ENCODE measurements around the gene PDXDC1. TPM values are rescaled to one million over a fixed set of nuclear protein-coding genes. Genes with fewer than 3 reads are reported as not detected.
"Not testable (repeated sequence)": the region's sequence is repeated elsewhere in the genome, so short reads cannot be mapped to it uniquely, and the experiment has no call there.

PDXDC1 gene
- total and polyA plus RNA-seq, 2 donors, result 29.4 to 30.9 TPM

DNA sequence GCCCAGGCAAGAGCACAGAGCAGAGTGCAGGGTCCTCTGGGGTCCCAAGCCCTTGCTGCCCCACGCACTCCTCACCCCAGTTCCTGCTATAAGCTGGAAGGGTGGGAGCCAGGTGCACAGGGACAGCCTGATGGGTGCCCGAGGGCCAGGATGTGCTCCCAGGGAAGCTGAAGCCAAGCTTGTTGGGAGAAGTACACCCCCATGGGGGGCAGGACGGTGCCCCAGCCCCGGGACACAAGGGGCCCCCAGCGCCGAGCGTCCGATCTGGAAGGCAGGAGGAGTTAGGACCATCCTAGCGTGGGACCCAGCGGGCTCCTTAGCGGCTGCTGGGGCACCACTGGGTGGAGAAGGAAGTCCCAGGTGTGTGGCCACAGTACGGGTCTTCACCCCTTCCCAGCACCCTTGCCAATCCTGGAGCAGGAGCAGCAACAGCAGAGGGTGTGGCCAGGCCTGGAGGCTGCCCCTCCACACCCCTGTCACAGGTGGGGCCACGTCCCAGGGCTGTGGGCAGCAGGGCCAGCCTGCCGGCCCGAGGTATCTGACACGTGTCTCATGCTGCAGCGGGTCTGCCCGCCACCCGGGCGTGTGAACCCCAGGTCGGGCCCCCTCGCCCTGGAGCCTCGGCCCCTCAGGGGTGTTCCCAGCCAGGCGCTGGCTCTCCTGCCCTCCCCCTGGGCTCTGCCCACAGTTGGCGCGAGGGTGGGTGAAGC lies 168.2 kb downstream of the PDXDC1 start:
- WGBS, result 87% methylated on average over 24 of the region's 26 CpGs
- DNase-seq (ENCODE audit: low read depth in 6 of 9, low spot score in 9 of 9); H3K27me3 ChIP-seq (ENCODE audit: control insufficient read depth in 2 of 2, insufficient read depth in 1 of 2, low read length in 1 of 2); H3K27ac ChIP-seq (ENCODE audit: low read depth in 1 of 2, low read length in 1 of 2); H3K9me3 ChIP-seq (ENCODE audit: control insufficient read depth in 2 of 2, insufficient read depth in 1 of 2, low read length in 1 of 2); H3K36me3 ChIP-seq (ENCODE audit: control insufficient read depth in 2 of 2, insufficient read depth in 2 of 2, low read length in 1 of 2); H3K4me3 ChIP-seq (ENCODE audit: low read length in 2 of 2): not testable (repeated sequence)
- peaks cover 4 to 14% of the 10 kb centered on the region in 2 donors for H3K4me1 ChIP-seq (ENCODE audit: control insufficient read depth in 2 of 2, insufficient read depth in 2 of 2, low read length in 2 of 2)

DNA sequence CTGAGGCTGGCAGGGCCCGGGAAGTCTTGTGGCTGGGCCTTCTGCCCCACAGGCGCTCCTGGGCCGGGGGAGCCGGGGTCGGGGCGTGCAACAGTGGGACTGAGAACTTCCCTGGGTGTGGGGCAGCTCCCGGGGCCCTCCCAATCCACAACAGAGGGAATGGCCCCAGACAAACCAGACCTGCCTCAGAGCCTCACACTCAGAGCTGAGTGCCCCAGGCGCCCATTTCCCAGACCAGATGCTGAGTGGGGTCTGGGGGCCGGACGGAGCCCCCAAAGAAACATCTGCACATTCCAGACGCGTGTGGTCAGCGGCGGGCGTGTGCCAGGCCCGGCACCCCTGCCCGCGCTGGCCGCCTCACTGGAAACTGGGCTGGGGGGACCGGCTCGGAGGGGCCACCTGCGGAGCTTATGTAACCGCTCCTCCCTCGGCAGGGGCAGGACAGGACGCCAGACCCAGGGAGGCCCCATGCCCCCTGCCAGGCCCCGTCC lies 168.8 kb downstream of the PDXDC1 start:
- DNase-seq (ENCODE audit: low read depth in 6 of 9, low spot score in 9 of 9); H3K36me3 ChIP-seq (ENCODE audit: control insufficient read depth in 2 of 2, insufficient read depth in 2 of 2, low read length in 1 of 2); H3K9me3 ChIP-seq (ENCODE audit: control insufficient read depth in 2 of 2, insufficient read depth in 1 of 2, low read length in 1 of 2); H3K27me3 ChIP-seq (ENCODE audit: control insufficient read depth in 2 of 2, insufficient read depth in 1 of 2, low read length in 1 of 2); H3K27ac ChIP-seq (ENCODE audit: low read depth in 1 of 2, low read length in 1 of 2); H3K4me3 ChIP-seq (ENCODE audit: low read length in 2 of 2): not testable (repeated sequence)
- H3K4me1 ChIP-seq (ENCODE audit: control insufficient read depth in 2 of 2, insufficient read depth in 2 of 2, low read length in 2 of 2), result peaks cover 4 to 14% of the 10 kb centered on the region in 2 donors
- 84% methylated on average over 26 of the region's 26 CpGs for WGBS

DNA sequence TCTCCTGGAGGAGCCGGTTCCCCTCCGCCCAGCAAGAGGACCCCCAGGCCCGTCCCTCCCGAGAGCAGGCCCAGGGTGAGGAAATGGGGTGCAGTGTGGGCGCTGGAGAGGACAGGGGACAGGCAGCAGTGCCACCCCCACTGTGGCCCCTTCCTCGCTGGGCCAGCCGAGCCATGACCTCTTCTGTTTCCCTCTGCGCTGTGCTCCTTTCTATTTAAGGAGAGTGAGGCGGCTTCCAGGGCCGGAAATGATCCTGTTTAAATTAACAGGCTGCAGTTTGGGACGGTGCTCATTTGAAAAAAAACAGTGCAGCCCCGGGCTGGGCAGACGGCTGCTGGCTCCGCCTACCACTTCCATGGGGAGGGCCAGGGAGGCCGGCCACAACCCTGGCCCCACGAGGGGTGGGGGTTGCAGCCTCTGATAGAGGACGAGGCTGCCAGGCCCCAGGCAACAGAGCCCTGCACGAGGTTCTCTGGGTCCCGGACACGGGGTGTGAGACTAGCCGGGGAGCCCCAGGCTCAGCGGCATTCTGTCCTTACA lies 169.3 kb downstream of the PDXDC1 start:
- H3K9me3 ChIP-seq (ENCODE audit: control insufficient read depth in 2 of 2, insufficient read depth in 1 of 2, low read length in 1 of 2); DNase-seq (ENCODE audit: low read depth in 6 of 9, low spot score in 9 of 9); H3K27ac ChIP-seq (ENCODE audit: low read depth in 1 of 2, low read length in 1 of 2); H3K36me3 ChIP-seq (ENCODE audit: control insufficient read depth in 2 of 2, insufficient read depth in 2 of 2, low read length in 1 of 2); H3K4me3 ChIP-seq (ENCODE audit: low read length in 2 of 2); H3K27me3 ChIP-seq (ENCODE audit: control insufficient read depth in 2 of 2, insufficient read depth in 1 of 2, low read length in 1 of 2): not testable (repeated sequence)
- peaks cover 4 to 14% of the 10 kb centered on the region in 2 donors for H3K4me1 ChIP-seq (ENCODE audit: control insufficient read depth in 2 of 2, insufficient read depth in 2 of 2, low read length in 2 of 2)
- 75% methylated on average over 22 of the region's 22 CpGs for WGBS

DNA sequence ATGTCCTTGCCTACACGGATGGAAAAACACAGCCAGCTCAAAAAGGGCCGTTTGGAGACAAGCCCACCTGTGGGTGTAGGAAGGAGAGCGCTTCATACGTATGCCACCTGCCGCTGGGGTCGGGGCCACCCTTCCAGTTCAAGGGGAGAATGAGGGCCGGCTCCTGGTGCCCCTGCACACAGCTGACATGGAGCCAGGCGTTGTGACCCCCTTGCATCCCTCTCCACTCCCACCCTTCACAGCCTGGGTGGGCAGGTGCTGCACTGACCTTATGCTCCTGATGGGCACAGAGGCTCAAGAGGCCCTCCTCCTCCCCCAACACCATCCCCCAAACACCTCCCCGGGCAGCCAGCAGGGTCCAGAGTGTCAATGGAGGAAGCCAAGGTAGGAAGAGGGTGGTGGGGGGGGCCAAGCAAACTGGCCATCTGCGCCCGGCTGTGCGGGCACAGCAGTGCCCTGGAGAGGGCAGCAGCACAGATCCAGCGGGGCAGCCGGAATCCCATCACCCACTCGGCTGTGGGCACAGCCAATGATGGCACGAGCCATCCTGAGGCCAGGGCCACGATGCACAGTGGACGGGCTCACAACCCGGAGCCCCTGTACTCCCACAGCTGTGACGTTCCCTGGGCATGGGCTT lies 170.1 kb downstream of the PDXDC1 start:
- H3K4me1 ChIP-seq (ENCODE audit: control insufficient read depth in 2 of 2, insufficient read depth in 2 of 2, low read length in 2 of 2), result peaks cover 4 to 14% of the 10 kb centered on the region in 2 donors
- H3K27ac ChIP-seq (ENCODE audit: low read depth in 1 of 2, low read length in 1 of 2); H3K4me3 ChIP-seq (ENCODE audit: low read length in 2 of 2); H3K9me3 ChIP-seq (ENCODE audit: control insufficient read depth in 2 of 2, insufficient read depth in 1 of 2, low read length in 1 of 2); H3K27me3 ChIP-seq (ENCODE audit: control insufficient read depth in 2 of 2, insufficient read depth in 1 of 2, low read length in 1 of 2); H3K36me3 ChIP-seq (ENCODE audit: control insufficient read depth in 2 of 2, insufficient read depth in 2 of 2, low read length in 1 of 2): not testable (repeated sequence)
- 87% methylated on average over 20 of the region's 20 CpGs for WGBS
- peak in 1 of 9 donors; percentile 21 for DNase-seq (ENCODE audit: low read depth in 6 of 9, low spot score in 9 of 9)

DNA sequence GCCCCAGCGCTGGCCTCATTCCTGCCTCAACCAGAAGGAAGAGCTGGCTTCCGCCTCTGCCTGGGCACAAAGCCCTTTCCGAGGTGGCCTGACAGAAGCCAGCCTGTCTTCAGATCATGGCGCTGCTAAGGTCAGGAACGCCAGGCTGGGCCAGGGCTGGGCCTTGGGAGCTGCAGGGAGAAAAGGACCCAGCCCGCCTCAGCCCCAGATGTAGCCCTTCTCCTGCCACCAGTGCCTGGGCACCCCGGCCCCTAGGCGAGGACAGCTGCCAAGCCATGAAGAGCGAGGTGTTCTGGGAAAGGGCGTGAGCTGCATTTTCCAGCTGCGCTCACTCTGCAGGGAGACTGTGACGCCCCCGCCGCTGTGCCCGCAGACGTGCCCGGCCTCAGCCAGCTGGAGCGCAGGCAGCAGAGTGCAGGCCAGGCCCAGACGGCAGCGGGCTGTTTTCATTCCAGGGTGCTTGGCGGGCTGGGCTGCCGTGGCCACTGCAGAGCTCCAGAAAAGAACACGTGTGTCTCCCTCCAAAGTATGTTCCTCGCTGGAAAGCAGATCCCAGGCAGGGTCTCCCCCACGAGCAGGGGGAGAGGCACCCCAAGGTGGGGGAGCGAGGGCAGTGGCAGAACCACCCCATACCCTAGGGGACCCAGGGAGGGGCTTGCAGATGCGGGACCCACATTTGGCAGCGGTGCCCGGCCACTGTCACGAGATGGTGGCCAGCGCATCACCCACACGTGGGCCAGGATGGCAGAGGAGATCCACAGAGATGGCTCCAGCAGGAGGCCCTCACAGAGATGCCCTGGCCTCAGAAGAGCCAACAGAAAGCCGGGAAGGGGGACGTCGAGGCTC lies 170.8 kb downstream of the PDXDC1 start:
- H3K4me1 ChIP-seq (ENCODE audit: control insufficient read depth in 2 of 2, insufficient read depth in 2 of 2, low read length in 2 of 2), result peaks cover 4 to 14% of the 10 kb centered on the region in 2 donors

DNA sequence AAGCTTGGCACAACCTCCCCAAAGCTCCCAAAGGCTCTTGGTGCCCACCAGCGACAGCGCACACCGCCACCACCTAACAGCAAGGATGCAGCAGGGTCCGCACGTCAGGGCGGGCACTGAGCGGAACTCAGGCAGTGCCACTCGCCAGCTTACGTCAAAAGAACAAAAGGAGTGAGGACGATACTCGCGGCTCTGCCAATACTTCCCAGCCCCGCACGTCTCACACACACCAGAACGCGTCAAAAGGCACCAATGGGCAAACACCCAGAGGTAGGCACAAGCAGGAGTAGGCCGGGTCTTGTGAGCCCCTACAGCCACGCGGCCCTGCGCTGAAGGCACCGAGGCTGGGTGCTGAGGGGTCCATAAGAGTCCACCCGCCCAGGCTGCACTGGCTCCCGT lies 171.4 kb downstream of the PDXDC1 start:
- H3K27ac ChIP-seq (ENCODE audit: low read depth in 1 of 2, low read length in 1 of 2); DNase-seq (ENCODE audit: low read depth in 6 of 9, low spot score in 9 of 9): not testable (repeated sequence)
- WGBS, result 98% methylated on average over 23 of the region's 23 CpGs

More for the DNA sequence above, 170.8 kb downstream of the PDXDC1 start:
- 97% methylated on average over 35 of the region's 35 CpGs for whole genome bisulfite sequencing
- not testable (repeated sequence) for DNase-seq (ENCODE audit: low read depth in 6 of 9, low spot score in 9 of 9); H3K4me3 ChIP-seq (ENCODE audit: low read length in 2 of 2); H3K27me3 ChIP-seq (ENCODE audit: control insufficient read depth in 2 of 2, insufficient read depth in 1 of 2, low read length in 1 of 2); H3K9me3 ChIP-seq (ENCODE audit: control insufficient read depth in 2 of 2, insufficient read depth in 1 of 2, low read length in 1 of 2); H3K36me3 ChIP-seq (ENCODE audit: control insufficient read depth in 2 of 2, insufficient read depth in 2 of 2, low read length in 1 of 2); H3K27ac ChIP-seq (ENCODE audit: low read depth in 1 of 2, low read length in 1 of 2)

DNA sequence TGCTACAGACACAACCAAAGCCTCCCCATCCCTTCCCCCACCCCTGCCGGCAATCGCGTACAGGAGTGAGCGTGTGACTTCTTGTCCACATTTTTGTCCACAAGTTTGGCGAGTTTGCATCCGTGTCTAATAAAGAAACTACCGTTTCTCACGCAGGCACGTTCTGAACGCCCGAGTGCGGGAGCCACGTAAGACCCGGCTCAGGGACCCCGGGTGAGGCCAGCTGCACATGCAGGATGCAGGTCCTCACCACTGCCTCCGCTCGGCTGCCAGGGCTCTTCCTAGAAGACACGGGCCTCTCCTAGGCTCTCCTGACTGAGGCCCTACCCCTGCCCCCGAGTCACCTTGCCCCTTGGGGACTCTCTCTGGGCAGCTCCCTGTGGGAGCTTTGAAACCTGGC lies 174.0 kb downstream of the PDXDC1 start:
- not testable (repeated sequence) for H3K9me3 ChIP-seq (ENCODE audit: control insufficient read depth in 2 of 2, insufficient read depth in 1 of 2, low read length in 1 of 2); H3K4me3 ChIP-seq (ENCODE audit: low read length in 2 of 2); H3K27me3 ChIP-seq (ENCODE audit: control insufficient read depth in 2 of 2, insufficient read depth in 1 of 2, low read length in 1 of 2); DNase-seq (ENCODE audit: low read depth in 6 of 9, low spot score in 9 of 9); H3K27ac ChIP-seq (ENCODE audit: low read depth in 1 of 2, low read length in 1 of 2); H3K36me3 ChIP-seq (ENCODE audit: control insufficient read depth in 2 of 2, insufficient read depth in 2 of 2, low read length in 1 of 2)
- peaks cover 4 to 14% of the 10 kb centered on the region in 2 donors for H3K4me1 ChIP-seq (ENCODE audit: control insufficient read depth in 2 of 2, insufficient read depth in 2 of 2, low read length in 2 of 2)
- WGBS, result 94% methylated on average over 19 of the region's 19 CpGs

More for the DNA sequence above, 171.4 kb downstream of the PDXDC1 start:
- not testable (repeated sequence) for H3K9me3 ChIP-seq (ENCODE audit: control insufficient read depth in 2 of 2, insufficient read depth in 1 of 2, low read length in 1 of 2); H3K4me3 ChIP-seq (ENCODE audit: low read length in 2 of 2); H3K36me3 ChIP-seq (ENCODE audit: control insufficient read depth in 2 of 2, insufficient read depth in 2 of 2, low read length in 1 of 2); H3K27me3 ChIP-seq (ENCODE audit: control insufficient read depth in 2 of 2, insufficient read depth in 1 of 2, low read length in 1 of 2)
- H3K4me1 ChIP-seq (ENCODE audit: control insufficient read depth in 2 of 2, insufficient read depth in 2 of 2, low read length in 2 of 2), result peaks cover 4 to 14% of the 10 kb centered on the region in 2 donors

DNA sequence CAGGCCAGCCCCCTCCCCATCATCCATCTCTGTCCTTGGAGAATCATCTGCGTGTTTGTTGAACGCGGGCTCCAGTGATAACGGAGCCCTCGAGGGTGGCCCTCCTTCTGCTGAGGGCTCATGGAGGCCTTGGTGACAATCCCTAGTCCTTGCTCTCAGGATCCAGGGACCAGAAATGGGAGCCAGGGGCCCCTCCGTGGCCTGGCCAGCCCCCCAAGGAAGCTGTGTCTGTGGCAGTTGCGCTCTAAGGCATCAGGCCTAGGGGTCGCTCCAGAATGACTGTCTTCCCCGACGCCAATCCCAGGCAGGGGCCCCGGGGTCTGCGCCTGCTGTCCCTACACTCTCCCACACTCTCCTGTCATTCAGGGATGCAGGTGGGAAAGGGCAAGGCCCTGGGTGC lies 174.4 kb downstream of the PDXDC1 start:
- not testable (repeated sequence) for H3K36me3 ChIP-seq (ENCODE audit: control insufficient read depth in 2 of 2, insufficient read depth in 2 of 2, low read length in 1 of 2); H3K9me3 ChIP-seq (ENCODE audit: control insufficient read depth in 2 of 2, insufficient read depth in 1 of 2, low read length in 1 of 2); H3K27ac ChIP-seq (ENCODE audit: low read depth in 1 of 2, low read length in 1 of 2); DNase-seq (ENCODE audit: low read depth in 6 of 9, low spot score in 9 of 9); H3K4me3 ChIP-seq (ENCODE audit: low read length in 2 of 2); H3K27me3 ChIP-seq (ENCODE audit: control insufficient read depth in 2 of 2, insufficient read depth in 1 of 2, low read length in 1 of 2)
- 97% methylated on average over 12 of the region's 12 CpGs for WGBS
- H3K4me1 ChIP-seq (ENCODE audit: control insufficient read depth in 2 of 2, insufficient read depth in 2 of 2, low read length in 2 of 2), result peaks cover 4 to 14% of the 10 kb centered on the region in 2 donors

Measured in thymus (tissue), 11 donors.